OCI-LY3 (cell line): ENCODE measurements around the gene RTTN.
A peak's percentile ranks its signal among the peaks of the same experiment; 100 is the strongest.

Experiments used
- H2AFZ ChIP-seq: fragments of 200-600, 300-600 bp; shearing (Covaris generic); 2 replicates; pipeline ENCODE4 v1.6.0; 2014; ENCODE audit warnings: antibody characterized with exemption, low read depth, low read length
- H3K27ac ChIP-seq: fragments of 200-600, 300-600 bp; sonication (generic); 2 replicates; pipeline ENCODE4 v1.5.1; 2014; ENCODE audit warnings: mild to moderate bottlenecking, low read length, moderate library complexity, mixed read lengths
- H3K27me3 ChIP-seq: fragments of 200-600, 300-600 bp; sonication (generic); 2 replicates; pipeline ENCODE4 v1.6.1; 2014; ENCODE audit warnings: low read depth, low read length, mixed read lengths
- H3K36me3 ChIP-seq: fragments of 200-600, 300-600 bp; sonication (generic); replicated peaks from 2 replicates; pipeline ENCODE3; 2014; ENCODE audit warnings: low read depth, low read length, mixed read lengths
- H3K4me1 ChIP-seq: fragments of 300-600, 200-600 bp; sonication (generic); 2 replicates; pipeline ENCODE4 v1.6.1; 2014; ENCODE audit warnings: low read length, mixed read lengths
- H3K4me2 ChIP-seq: fragments of 200-600, 300-600 bp; sonication (generic); 2 replicates; pipeline ENCODE4 v1.6.1; 2014; ENCODE audit warnings: low read length, mixed read lengths
- H3K4me3 ChIP-seq: fragments of 300-600, 200-600 bp; sonication (generic); 2 replicates; pipeline ENCODE4 v1.5.1; 2014; ENCODE audit warnings: antibody characterized with exemption, mild to moderate bottlenecking, low read length, moderate library complexity
- H3K79me2 ChIP-seq: fragments of 300-600, 200-600 bp; shearing (Covaris generic); 2 replicates; pipeline ENCODE4 v1.6.1; 2014; ENCODE audit warnings: mild to moderate bottlenecking, low read length, mixed read lengths
- H3K9ac ChIP-seq: fragments of 300-600, 200-600 bp; shearing (Covaris generic); 2 replicates; pipeline ENCODE4 v1.6.0; 2014; ENCODE audit warnings: mild to moderate bottlenecking, low read length, moderate library complexity
- H3K9me3 ChIP-seq: fragments of 200-600, 300-600 bp; shearing (Covaris generic); 2 replicates; pipeline ENCODE4 v1.6.1; 2014; ENCODE audit warnings: low read length, mixed read lengths; ENCODE audit not compliant: insufficient read depth
- H4K20me1 ChIP-seq: fragments of 200-600, 300-600 bp; sonication (generic); 2 replicates; pipeline ENCODE4 v1.6.1; 2016; ENCODE audit warnings: low read length, mixed read lengths; ENCODE audit not compliant: insufficient read depth
- CTCF ChIP-seq: fragments of 200-600, 300-600 bp; sonication (generic); IDR thresholded peaks from 2 replicates; pipeline ENCODE4 v1.5.1; 2014; ENCODE audit warnings: antibody characterized with exemption, low read length, low read depth
- EZH2phosphoT487 ChIP-seq: fragments of 200-600 bp; shearing (Covaris generic); IDR thresholded peaks from 2 replicates; pipeline ENCODE4 v1.6.1; 2018; ENCODE audit warnings: antibody characterized with exemption, mixed run types, low read depth

RTTN gene

GRCh38 chr18:70078106-70078505 lies 127.4 kb downstream of the RTTN start:
- Histone ChIP-seq H4K20me1 (no peaks in the 10 kb centered on the region), H2AFZ (no peak overlapping the region), H3K9ac (no peak overlapping the region), H3K4me2 (no peak overlapping the region), H3K4me3 (no peak overlapping the region), H3K4me1 (no peaks in the 10 kb centered on the region), H3K36me3 (peaks cover 23% of the 10 kb centered on the region), H3K27me3 (no peaks in the 10 kb centered on the region), H3K27ac (no peak overlapping the region), H3K9me3 (no peaks in the 10 kb centered on the region), H3K79me2 (no peaks in the 10 kb centered on the region)
- TF ChIP-seq EZH2phosphoT487, result no peak
- TF ChIP-seq CTCF, result no peak

- no peak overlapping the region for H2AFZ ChIP-seq
- H3K36me3 ChIP-seq, result peaks cover 19% of the 10 kb centered on the region
- H3K9ac ChIP-seq, result no peak overlapping the region
- no peak overlapping the region for H3K4me2 ChIP-seq
- no peaks in the 10 kb centered on the region for H3K9me3 ChIP-seq
- H4K20me1 ChIP-seq, result no peaks in the 10 kb centered on the region
- H3K4me1 ChIP-seq, result peaks cover 7% of the 10 kb centered on the region
- H3K27ac ChIP-seq, result no peak overlapping the region
- no peaks in the 10 kb centered on the region for H3K27me3 ChIP-seq
- H3K79me2 ChIP-seq, result no peaks in the 10 kb centered on the region
- no peak overlapping the region for H3K4me3 ChIP-seq
- TF ChIP-seq CTCF, result peak; percentile 22
- no peak for TF ChIP-seq EZH2phosphoT487
These were observed 129.6 kb downstream of the RTTN start for GRCh38 chr18:70075906-70076305.

- no peak overlapping the region for H2AFZ ChIP-seq
- H3K27ac ChIP-seq, result no peak overlapping the region
- H3K36me3 ChIP-seq, result peaks cover 29% of the 10 kb centered on the region
- H3K79me2 ChIP-seq, result no peaks in the 10 kb centered on the region
- peaks cover 12% of the 10 kb centered on the region for H3K4me1 ChIP-seq
- no peaks in the 10 kb centered on the region for H3K9me3 ChIP-seq
- TF ChIP-seq EZH2phosphoT487 (no peak), CTCF (no peak)
- no peak overlapping the region for H3K4me3 ChIP-seq
- no peak overlapping the region for H3K9ac ChIP-seq
- no peak overlapping the region for H3K4me2 ChIP-seq
- no peaks in the 10 kb centered on the region for H3K27me3 ChIP-seq
- no peaks in the 10 kb centered on the region for H4K20me1 ChIP-seq
These were observed 131.4 kb downstream of the RTTN start for GRCh38 chr18:70074116-70074515.

GRCh38 chr18:70073432-70073831 lies 132.1 kb downstream of the RTTN start:
- no peaks in the 10 kb centered on the region for H4K20me1 ChIP-seq
- no peaks in the 10 kb centered on the region for H3K9me3 ChIP-seq

More at GRCh38 chr18:70073432-70073831, 132.1 kb downstream of the RTTN start:
- Histone ChIP-seq H3K79me2 (no peaks in the 10 kb centered on the region), H2AFZ (no peak overlapping the region), H3K27me3 (no peaks in the 10 kb centered on the region), H3K27ac (no peak overlapping the region), H3K4me2 (no peak overlapping the region), H3K4me3 (no peak overlapping the region), H3K36me3 (peaks cover 30% of the 10 kb centered on the region), H3K4me1 (peaks cover 16% of the 10 kb centered on the region), H3K9ac (no peak overlapping the region)
- TF ChIP-seq CTCF, result no peak
- TF ChIP-seq EZH2phosphoT487, result no peak
